OCI-LY7 (cell line): Measurements from ENCODE around the gene NKX6-2. TPM values are rescaled to one million over a fixed set of nuclear protein-coding genes. Genes with fewer than 3 reads are reported as not detected.
"Not testable (repeated sequence)": the region's sequence is repeated elsewhere in the genome, so short reads cannot be mapped to it uniquely, and the experiment has no call there.

ENCODE experiments used
- BruUV-seq: library from RNA; stranded (reverse); fragments of 400-500 nt; replicated peaks from 2 replicates; lab custom pipeline; 2021; lab: Mats Ljungman, UMichigan
- CTCF ChIA-PET: fragments of 300-600 bp; sonication (Branson Sonifier 250); formaldehyde crosslinking; loops from one replicate; lab custom pipeline; 2022; ENCODE audit warnings: antibody characterized with exemption; ENCODE audit not compliant: unreplicated experiment; lab: Charles Lee
- POLR2A ChIA-PET: fragments of 300-600 bp; sonication (Branson Sonifier 250); formaldehyde crosslinking; loops from one replicate; lab custom pipeline; 2022; ENCODE audit warnings: antibody characterized with exemption; lab: Charles Lee
- DNase-seq: peaks from one replicate; pipeline ENCODE4 v3.0.0-alpha.2; 2015; ENCODE audit warnings: low spot score
- H2AFZ ChIP-seq: fragments of 200-600 bp; sonication (generic), shearing (Covaris generic); 2 replicates; pipeline ENCODE4 v1.6.1; 2014; ENCODE audit warnings: mild to moderate bottlenecking, antibody characterized with exemption, low read length, moderate library complexity
- H3K27ac ChIP-seq: fragments of 200-600 bp; sonication (generic); 2 replicates; pipeline ENCODE4 v1.5.1; 2014; ENCODE audit warnings: mixed run types, low read depth, mild to moderate bottlenecking, moderate library complexity, low read length, inconsistent platforms; ENCODE audit not compliant: poor library complexity, severe bottlenecking
- H3K36me3 ChIP-seq: fragments of 200-600 bp; sonication (generic); 2 replicates; pipeline ENCODE4 v1.6.1; 2014; ENCODE audit warnings: mild to moderate bottlenecking, antibody characterized with exemption, low read length, moderate library complexity, mixed read lengths; ENCODE audit not compliant: insufficient read depth
- H3K4me1 ChIP-seq: fragments of 200-600 bp; sonication (generic); 2 replicates; pipeline ENCODE4 v1.5.1; 2014; ENCODE audit warnings: mild to moderate bottlenecking, low read length; ENCODE audit not compliant: insufficient read depth, poor library complexity, severe bottlenecking
- H3K4me2 ChIP-seq: fragments of 200-600 bp; sonication (generic); 2 replicates; pipeline ENCODE4 v1.6.1; 2014; ENCODE audit warnings: mild to moderate bottlenecking, low read length
- H3K4me3 ChIP-seq: fragments of 200-600 bp; sonication (generic); 2 replicates; pipeline ENCODE4 v1.5.1; 2014; ENCODE audit warnings: mild to moderate bottlenecking, low read depth, low read length; ENCODE audit not compliant: poor library complexity, severe bottlenecking
- H3K79me2 ChIP-seq: fragments of 200-600 bp; sonication (generic); 2 replicates; pipeline ENCODE4 v1.6.1; 2016; ENCODE audit warnings: low read depth, mild to moderate bottlenecking, low read length, moderate library complexity, mixed read lengths; ENCODE audit not compliant: insufficient read depth
- H3K9me2 ChIP-seq: fragments of 200-600 bp; sonication (generic); 2 replicates; pipeline ENCODE4 v1.6.1; 2016; ENCODE audit warnings: mild to moderate bottlenecking, low read length, mixed read lengths; ENCODE audit not compliant: insufficient read depth
- H3K9me3 ChIP-seq: fragments of 200-600 bp; sonication (generic); 2 replicates; pipeline ENCODE4 v1.6.1; 2014; ENCODE audit warnings: mild to moderate bottlenecking, mixed run types, low read length, mixed read lengths
- H4K20me1 ChIP-seq: fragments of 200-600 bp; sonication (generic); 2 replicates; pipeline ENCODE4 v1.6.1; 2014; ENCODE audit warnings: mild to moderate bottlenecking, antibody characterized with exemption, low read length, moderate library complexity, mixed read lengths; ENCODE audit not compliant: insufficient read depth
- CTCF ChIP-seq: fragments of 200-600 bp; sonication (generic); conservative IDR thresholded peaks from 2 replicates; pipeline ENCODE4 v1.5.1; 2014; ENCODE audit warnings: mild to moderate bottlenecking, antibody characterized with exemption, low read length, moderate library complexity, mixed read lengths
- EZH2phosphoT487 ChIP-seq: fragments of 200-600 bp; sonication (generic); IDR thresholded peaks from 2 replicates; pipeline ENCODE4 v1.6.1; 2018; ENCODE audit warnings: low read depth, borderline replicate concordance, mild to moderate bottlenecking, mixed run types, antibody characterized with exemption, low read length, moderate library complexity, mixed read lengths
- intact Hi-C: fragments of 100-400 bp; cut with micrococcal nuclease; formaldehyde crosslinking; loops from one replicate; pipeline ENCODE4 v1.10.0; 2022; ENCODE audit not compliant: unreplicated experiment
- total RNA-seq, 2 experiments: library from RNA; depleted of rRNA in 1 of 2; stranded (reverse); fragments of >200 nt in 1 of 2; shearing (Covaris generic) in 1 of 2; gene quantifications; 2 replicates each; pipeline ENCODE4 v1.2.3, GENCODE V29; 2014 to 2022

NKX6-2 gene
- total RNA-seq, 2 experiments from 2014 or later = not detected

GRCh38 chr10:132792796-132793195, 6.8 kb upstream of the NKX6-2 start:
- H4K20me1 ChIP-seq = no peaks in the 10 kb centered on the region
- H3K79me2 ChIP-seq = no peaks in the 10 kb centered on the region
- H3K36me3 ChIP-seq = no peaks in the 10 kb centered on the region
- no peak overlapping the region for H2AFZ ChIP-seq
- no peak overlapping the region for H3K27ac ChIP-seq
- intact Hi-C loops = no loop called here
- H3K4me2 ChIP-seq = no peak overlapping the region
- ChIA-PET POLR2A (no interaction called here), CTCF (no interaction called here)
- DNase-seq = no peak
- no peak overlapping the region for H3K4me3 ChIP-seq
- H3K9me3 ChIP-seq = no peaks in the 10 kb centered on the region
- no peaks in the 10 kb centered on the region for H3K4me1 ChIP-seq
- no TSS peak for BruUV-seq
- no peaks in the 10 kb centered on the region for H3K9me2 ChIP-seq
- TF ChIP-seq CTCF = no peak
- no peak for TF ChIP-seq EZH2phosphoT487

GRCh38 chr10:132792099-132792498, 6.2 kb upstream of the NKX6-2 start:
- H3K4me2 ChIP-seq, H3K4me3 ChIP-seq, BruUV-seq, H3K27ac ChIP-seq, POLR2A ChIA-PET, H3K36me3 ChIP-seq, H3K79me2 ChIP-seq, DNase-seq, CTCF ChIA-PET, H4K20me1 ChIP-seq, H3K9me2 ChIP-seq, H3K4me1 ChIP-seq, H2AFZ ChIP-seq, H3K9me3 ChIP-seq, intact Hi-C loops: not testable (repeated sequence)

GRCh38 chr10:132790934-132791829, 5.2 kb upstream of the NKX6-2 start:
- Histone ChIP-seq H3K4me1 (no peaks in the 10 kb centered on the region), H2AFZ (no peak overlapping the region), H4K20me1 (no peaks in the 10 kb centered on the region), H3K9me2 (no peaks in the 10 kb centered on the region), H3K4me3 (no peak overlapping the region), H3K27ac (no peak overlapping the region), H3K36me3 (no peaks in the 10 kb centered on the region), H3K79me2 (no peaks in the 10 kb centered on the region), H3K9me3 (no peaks in the 10 kb centered on the region), H3K4me2 (no peak overlapping the region)
- intact Hi-C loops = no loop called here
- no TSS peak for BruUV-seq
- ChIA-PET CTCF (no interaction called here), POLR2A (no interaction called here)
- no peak for DNase-seq
- TF ChIP-seq CTCF (no peak), EZH2phosphoT487 (no peak)
